Liver (tissue), 9 donors: Measurements from ENCODE around the gene FAM83C. TPM values are rescaled to one million over a fixed set of nuclear protein-coding genes. Genes with fewer than 3 reads are reported as not detected.

Source experiments
- DNase-seq: peaks from one replicate; pipeline ENCODE4 v3.0.0-alpha.2; 2017; ENCODE audit warnings: low spot score
- H3K27ac ChIP-seq, 2 donors: one replicate each; pipeline ENCODE4 v1.7.0; 2013; ENCODE audit warnings: inconsistent platforms in 2 of 2, low read length in 2 of 2, control low read depth in 1 of 2, low read depth in 1 of 2, mild to moderate bottlenecking in 1 of 2
- H3K27me3 ChIP-seq, 4 donors: one replicate each; pipeline versions ENCODE4 v1.6.1 to v1.7.0; 2013; ENCODE audit warnings: low read length in 3 of 4, inconsistent platforms in 1 of 4, mild to moderate bottlenecking in 1 of 4, moderate library complexity in 1 of 4; ENCODE audit not compliant: control insufficient read depth in 4 of 4, insufficient read depth in 4 of 4
- H3K36me3 ChIP-seq, 4 donors: one replicate each; pipeline versions ENCODE4 v1.6.1 to v1.7.0; 2013; ENCODE audit warnings: low read length in 3 of 4, mild to moderate bottlenecking in 3 of 4, low read depth in 1 of 4, moderate library complexity in 1 of 4; ENCODE audit not compliant: control insufficient read depth in 4 of 4, insufficient read depth in 3 of 4
- H3K4me1 ChIP-seq, 4 donors: one replicate each; pipeline versions ENCODE4 v1.6.1 to v1.7.0; 2013; ENCODE audit warnings: low read length in 3 of 4, mild to moderate bottlenecking in 3 of 4, moderate library complexity in 1 of 4; ENCODE audit not compliant: control insufficient read depth in 4 of 4, insufficient read depth in 4 of 4
- H3K4me3 ChIP-seq, 3 donors: one replicate each; pipeline versions ENCODE4 v1.6.1 to v1.7.0; 2013; ENCODE audit warnings: low read length in 3 of 3, control low read depth in 1 of 3, low read depth in 1 of 3, mild to moderate bottlenecking in 1 of 3
- H3K9ac ChIP-seq, 2 donors: one replicate each; pipeline ENCODE4 v1.7.0; 2013; ENCODE audit warnings: low read length in 2 of 2, mild to moderate bottlenecking in 2 of 2, moderate library complexity in 2 of 2, control low read depth in 1 of 2, low read depth in 1 of 2
- H3K9me3 ChIP-seq, 4 donors: one replicate each; pipeline versions ENCODE4 v1.6.1 to v1.7.0; 2013; ENCODE audit warnings: low read length in 3 of 4; ENCODE audit not compliant: control insufficient read depth in 4 of 4
- ATF3 ChIP-seq: IDR thresholded peaks from 2 replicates; pipeline ENCODE4 v1.6.1; 2016; ENCODE audit warnings: antibody characterized with exemption
- CTCF ChIP-seq: fragments of 150-350 bp; IDR thresholded peaks from 2 replicates; pipeline ENCODE4 v1.5.1; 2017; ENCODE audit warnings: improper control_type of control experiment, low read depth, low read length; ENCODE audit not compliant: missing input control
- FOXA2 ChIP-seq: IDR thresholded peaks from 2 replicates; pipeline ENCODE4 v1.6.1; 2016; ENCODE audit warnings: antibody characterized with exemption
- GABPA ChIP-seq, 2 donors: IDR thresholded peaks in 1 of 2; conservative IDR thresholded peaks in 1 of 2; 2 replicates each; pipeline ENCODE4 v1.6.1; 2016; ENCODE audit warnings: antibody characterized with exemption in 2 of 2, mild to moderate bottlenecking in 1 of 2, moderate library complexity in 1 of 2
- HNF4A ChIP-seq, 2 donors: conservative IDR thresholded peaks; 2 replicates each; pipeline ENCODE4 v1.6.1; 2016; ENCODE audit warnings: antibody characterized with exemption in 2 of 2, mild to moderate bottlenecking in 2 of 2
- MAX ChIP-seq: IDR thresholded peaks from 2 replicates; pipeline ENCODE4 v1.6.1; 2016; ENCODE audit warnings: antibody characterized with exemption
- NR2F2 ChIP-seq: IDR thresholded peaks from 2 replicates; pipeline ENCODE4 v1.6.1; 2016; ENCODE audit warnings: antibody characterized with exemption
- RAD21 ChIP-seq, 2 donors: IDR thresholded peaks; 2 replicates each; pipeline ENCODE4 v1.6.1; 2016; ENCODE audit warnings: antibody characterized with exemption in 2 of 2, mild to moderate bottlenecking in 2 of 2
- SP1 ChIP-seq: IDR thresholded peaks from 2 replicates; pipeline ENCODE4 v1.6.1; 2018; ENCODE audit warnings: antibody characterized with exemption, mild to moderate bottlenecking
- TAF1 ChIP-seq: conservative IDR thresholded peaks from 2 replicates; pipeline ENCODE4 v1.6.1; 2016; ENCODE audit warnings: antibody characterized with exemption, mild to moderate bottlenecking
- YY1 ChIP-seq: IDR thresholded peaks from 2 replicates; pipeline ENCODE4 v1.6.1; 2016; ENCODE audit warnings: antibody characterized with exemption, mild to moderate bottlenecking
- WGBS: extraction: QIAGEN DNeasy Blood & Tissue Kit; methylation state at CpG from one replicate; pipeline ENCODE4 v1.1.7; 2013; 5-methylcytosine and 5-hydroxymethylcytosine counted together
- polyA plus RNA-seq, 2 donors: library from polyadenylated mRNA; stranded (reverse) in 1 of 2; unstranded in 1 of 2; fragments of 200-250 nt in 1 of 2; fragments of >200 nt in 1 of 2; fragmentation: Nextera tagmentation in 1 of 2; extraction: Ambion mirVana in 1 of 2; gene quantifications; one replicate each; pipeline versions ENCODE4 v1.2.1 to v1.2.3, GENCODE V29; 2013 to 2015
- total RNA-seq, 2 donors: library from RNA; depleted of rRNA; stranded (reverse); fragments of >200 nt; gene quantifications; one replicate each; pipeline ENCODE4 v1.2.3, GENCODE V29; 2014
- TF ChIP-seq, protein P1 (sequence below): IDR thresholded peaks from 2 replicates; pipeline ENCODE4 v1.6.1; 2016; ENCODE audit warnings: antibody characterized with exemption
- TF ChIP-seq, protein P2 (sequence below): IDR thresholded peaks from 2 replicates; pipeline ENCODE4 v1.6.1; 2016; ENCODE audit warnings: antibody characterized with exemption, mild to moderate bottlenecking
- donor health status: healthy.
- donor health status: healthy.
- donor health status: healthy.
- donor health status: healthy.
- donor health status: healthy.

FAM83C gene
- total and polyA plus RNA-seq, 4 donors = 0.05 TPM; not detected in 3

DNA sequence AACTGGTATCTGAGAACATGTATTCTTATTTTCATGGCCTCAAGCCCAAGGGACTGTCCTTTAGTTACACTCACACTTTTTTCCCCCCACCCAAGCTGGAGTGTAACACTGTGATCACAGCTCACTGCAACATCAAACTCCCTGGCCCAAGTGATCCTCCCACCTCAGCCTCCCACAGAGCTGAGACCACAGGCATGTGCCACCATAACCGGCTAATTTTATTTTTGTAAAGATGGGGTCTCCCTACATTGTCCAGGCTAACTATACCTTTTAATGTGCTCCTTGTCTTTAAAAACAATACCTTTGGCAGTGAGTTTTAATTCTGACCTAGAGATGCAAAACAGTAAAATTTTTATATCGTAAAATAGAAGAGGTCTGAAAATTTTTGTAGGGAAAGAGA is 48.2 kb upstream of the FAM83C start (continued):
- TF ChIP-seq CTCF = no peak
- TF ChIP-seq TAF1 = no peak

GRCh38 chr20:35339636-35340035 is 47.4 kb upstream of the FAM83C start:
- H3K4me3 ChIP-seq = no peak overlapping the region
- no peaks in the 10 kb centered on the region for H3K36me3 ChIP-seq
- H3K9me3 ChIP-seq = no peaks in the 10 kb centered on the region
- no peak overlapping the region for H3K27ac ChIP-seq
- H3K27me3 ChIP-seq = no peaks in the 10 kb centered on the region
- no peak for DNase-seq
- TF ChIP-seq, protein P1, sequence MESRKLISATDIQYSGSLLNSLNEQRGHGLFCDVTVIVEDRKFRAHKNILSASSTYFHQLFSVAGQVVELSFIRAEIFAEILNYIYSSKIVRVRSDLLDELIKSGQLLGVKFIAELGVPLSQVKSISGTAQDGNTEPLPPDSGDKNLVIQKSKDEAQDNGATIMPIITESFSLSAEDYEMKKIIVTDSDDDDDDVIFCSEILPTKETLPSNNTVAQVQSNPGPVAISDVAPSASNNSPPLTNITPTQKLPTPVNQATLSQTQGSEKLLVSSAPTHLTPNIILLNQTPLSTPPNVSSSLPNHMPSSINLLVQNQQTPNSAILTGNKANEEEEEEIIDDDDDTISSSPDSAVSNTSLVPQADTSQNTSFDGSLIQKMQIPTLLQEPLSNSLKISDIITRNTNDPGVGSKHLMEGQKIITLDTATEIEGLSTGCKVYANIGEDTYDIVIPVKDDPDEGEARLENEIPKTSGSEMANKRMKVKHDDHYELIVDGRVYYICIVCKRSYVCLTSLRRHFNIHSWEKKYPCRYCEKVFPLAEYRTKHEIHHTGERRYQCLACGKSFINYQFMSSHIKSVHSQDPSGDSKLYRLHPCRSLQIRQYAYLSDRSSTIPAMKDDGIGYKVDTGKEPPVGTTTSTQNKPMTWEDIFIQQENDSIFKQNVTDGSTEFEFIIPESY = no peak
- TF ChIP-seq YY1 (no peak), HNF4A (conservative IDR thresholded peaks at IDR 0.05) (no peak), CTCF (no peak), ATF3 (no peak), MAX (no peak)
- TF ChIP-seq, protein P2, sequence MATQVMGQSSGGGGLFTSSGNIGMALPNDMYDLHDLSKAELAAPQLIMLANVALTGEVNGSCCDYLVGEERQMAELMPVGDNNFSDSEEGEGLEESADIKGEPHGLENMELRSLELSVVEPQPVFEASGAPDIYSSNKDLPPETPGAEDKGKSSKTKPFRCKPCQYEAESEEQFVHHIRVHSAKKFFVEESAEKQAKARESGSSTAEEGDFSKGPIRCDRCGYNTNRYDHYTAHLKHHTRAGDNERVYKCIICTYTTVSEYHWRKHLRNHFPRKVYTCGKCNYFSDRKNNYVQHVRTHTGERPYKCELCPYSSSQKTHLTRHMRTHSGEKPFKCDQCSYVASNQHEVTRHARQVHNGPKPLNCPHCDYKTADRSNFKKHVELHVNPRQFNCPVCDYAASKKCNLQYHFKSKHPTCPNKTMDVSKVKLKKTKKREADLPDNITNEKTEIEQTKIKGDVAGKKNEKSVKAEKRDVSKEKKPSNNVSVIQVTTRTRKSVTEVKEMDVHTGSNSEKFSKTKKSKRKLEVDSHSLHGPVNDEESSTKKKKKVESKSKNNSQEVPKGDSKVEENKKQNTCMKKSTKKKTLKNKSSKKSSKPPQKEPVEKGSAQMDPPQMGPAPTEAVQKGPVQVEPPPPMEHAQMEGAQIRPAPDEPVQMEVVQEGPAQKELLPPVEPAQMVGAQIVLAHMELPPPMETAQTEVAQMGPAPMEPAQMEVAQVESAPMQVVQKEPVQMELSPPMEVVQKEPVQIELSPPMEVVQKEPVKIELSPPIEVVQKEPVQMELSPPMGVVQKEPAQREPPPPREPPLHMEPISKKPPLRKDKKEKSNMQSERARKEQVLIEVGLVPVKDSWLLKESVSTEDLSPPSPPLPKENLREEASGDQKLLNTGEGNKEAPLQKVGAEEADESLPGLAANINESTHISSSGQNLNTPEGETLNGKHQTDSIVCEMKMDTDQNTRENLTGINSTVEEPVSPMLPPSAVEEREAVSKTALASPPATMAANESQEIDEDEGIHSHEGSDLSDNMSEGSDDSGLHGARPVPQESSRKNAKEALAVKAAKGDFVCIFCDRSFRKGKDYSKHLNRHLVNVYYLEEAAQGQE = no peak
- peaks cover 4 to 20% (median 13%) of the 10 kb centered on the region in 4 donors for H3K4me1 ChIP-seq
- 96% methylated on average over 1 of the region's 1 CpG for WGBS
- no peak overlapping the region for H3K9ac ChIP-seq

DNA sequence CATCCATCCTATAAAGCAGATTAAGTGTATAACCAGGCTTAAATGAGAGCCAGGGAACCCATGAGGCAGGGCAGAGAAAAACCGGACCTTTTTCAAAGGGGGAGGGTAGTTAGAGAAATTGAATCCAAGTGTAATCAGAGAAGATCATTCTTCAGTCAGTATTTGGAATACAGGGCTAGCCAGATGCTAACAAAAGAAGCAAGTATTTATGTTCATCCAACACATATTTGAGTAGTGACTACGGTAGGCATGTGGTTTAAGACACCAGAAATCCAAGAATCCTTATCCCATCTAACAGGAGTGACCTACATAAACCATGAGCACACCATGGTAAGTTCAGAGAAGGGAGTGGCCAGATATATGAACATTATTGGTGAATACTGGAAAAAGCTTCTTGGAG is 46.8 kb upstream of the FAM83C start:
- H3K4me3 ChIP-seq = no peak overlapping the region
- H3K27me3 ChIP-seq = no peaks in the 10 kb centered on the region
- H3K9ac ChIP-seq = no peak overlapping the region
- WGBS = 87% methylated on average over 2 of the region's 2 CpGs
- no peak overlapping the region for H3K27ac ChIP-seq
- no peaks in the 10 kb centered on the region for H3K36me3 ChIP-seq
- H3K9me3 ChIP-seq = no peaks in the 10 kb centered on the region
- no peak for DNase-seq
- no peak for TF ChIP-seq GABPA (IDR thresholded peaks at IDR 0.05 in 1 of 2, conservative IDR thresholded peaks at IDR 0.05 in 1 of 2)
- TF ChIP-seq HNF4A (conservative IDR thresholded peaks at IDR 0.05) = no peak
- no peak for TF ChIP-seq MAX
- TF ChIP-seq TAF1 = no peak
- TF ChIP-seq FOXA2 = no peak
- TF ChIP-seq, protein P2 = no peak
- TF ChIP-seq SP1 = no peak
- TF ChIP-seq NR2F2 = no peak
- no peak for TF ChIP-seq RAD21 (IDR thresholded peaks at IDR 0.05)
- peaks cover 4 to 19% (median 10%) of the 10 kb centered on the region in 4 donors for H3K4me1 ChIP-seq
